Measurements from ENCODE around the gene GAL3ST3.
"Not testable (repeated sequence)": the region's sequence is repeated elsewhere in the genome, so short reads cannot be mapped to it uniquely, and the experiment has no call there.

GAL3ST3 gene

DNA sequence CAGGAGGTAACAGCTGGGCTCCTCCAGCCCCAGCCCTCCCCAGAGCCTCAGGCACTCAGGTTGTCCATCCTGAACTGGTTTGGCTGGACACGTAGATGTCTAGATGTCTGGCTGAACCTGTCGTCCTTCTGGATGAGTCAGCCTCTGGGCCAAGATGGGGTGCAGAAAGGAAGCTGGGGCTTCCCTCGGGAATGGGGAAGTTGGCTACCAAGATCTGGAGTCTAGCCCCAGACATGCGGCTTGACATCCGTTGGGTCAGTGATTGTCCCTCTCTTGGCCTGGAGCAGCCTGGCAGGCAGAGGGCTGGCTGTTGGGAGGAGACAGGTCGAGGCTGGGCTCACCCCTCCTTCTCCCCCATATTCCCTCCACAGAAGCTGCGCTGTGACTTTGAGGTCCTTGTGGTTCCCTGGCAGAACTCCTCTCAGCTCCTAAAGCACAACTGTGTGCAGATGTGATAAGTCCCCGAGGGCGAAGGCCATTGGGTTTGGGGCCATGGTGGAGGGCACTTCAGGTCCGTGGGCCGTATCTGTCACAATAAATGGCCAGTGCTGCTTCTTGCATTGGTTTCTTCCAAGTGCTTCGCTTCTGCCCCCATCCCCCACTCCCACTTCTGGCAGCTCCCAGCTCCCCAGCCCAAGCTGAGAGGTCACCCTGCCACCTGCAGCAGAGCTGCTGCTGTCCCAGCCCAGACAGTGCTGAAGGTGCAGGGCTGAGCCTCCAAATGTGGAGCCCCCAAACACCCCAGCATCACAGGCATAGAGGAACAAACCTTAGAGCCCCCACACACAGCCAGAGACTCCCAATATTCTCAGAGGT, 35.8 kb downstream of the GAL3ST3 start:
- no peak for DNase-seq (ENCODE audit: low read depth in 2 of 2)

DNA sequence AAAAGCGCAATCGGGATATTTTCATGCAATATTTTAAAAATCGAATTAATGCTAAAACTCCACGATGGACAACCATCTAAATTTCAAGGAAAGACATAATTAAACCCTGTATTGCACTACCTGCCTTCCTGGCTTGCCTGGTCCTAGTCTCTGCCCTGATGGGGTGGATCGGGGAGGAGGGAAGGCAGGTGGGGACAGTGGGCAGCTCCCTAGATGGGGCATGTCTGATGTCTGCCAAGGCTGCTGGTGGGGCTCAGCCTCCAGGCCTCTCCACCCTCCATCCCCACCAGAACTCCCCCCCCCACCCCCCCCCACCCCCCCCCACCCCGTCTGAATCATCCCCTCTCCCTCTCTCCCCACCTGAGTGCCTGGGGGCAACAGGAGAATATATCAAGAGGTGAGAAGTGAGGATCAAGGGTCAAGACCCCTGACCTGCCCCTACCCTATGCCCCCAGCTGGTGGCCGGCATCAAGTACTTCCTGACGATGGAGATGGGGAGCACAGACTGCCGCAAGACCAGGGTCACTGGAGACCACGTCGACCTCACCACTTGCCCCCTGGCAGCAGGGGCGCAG, 36.5 kb downstream of the GAL3ST3 start:
- no peak for DNase-seq (ENCODE audit: low read depth in 2 of 2)

DNA sequence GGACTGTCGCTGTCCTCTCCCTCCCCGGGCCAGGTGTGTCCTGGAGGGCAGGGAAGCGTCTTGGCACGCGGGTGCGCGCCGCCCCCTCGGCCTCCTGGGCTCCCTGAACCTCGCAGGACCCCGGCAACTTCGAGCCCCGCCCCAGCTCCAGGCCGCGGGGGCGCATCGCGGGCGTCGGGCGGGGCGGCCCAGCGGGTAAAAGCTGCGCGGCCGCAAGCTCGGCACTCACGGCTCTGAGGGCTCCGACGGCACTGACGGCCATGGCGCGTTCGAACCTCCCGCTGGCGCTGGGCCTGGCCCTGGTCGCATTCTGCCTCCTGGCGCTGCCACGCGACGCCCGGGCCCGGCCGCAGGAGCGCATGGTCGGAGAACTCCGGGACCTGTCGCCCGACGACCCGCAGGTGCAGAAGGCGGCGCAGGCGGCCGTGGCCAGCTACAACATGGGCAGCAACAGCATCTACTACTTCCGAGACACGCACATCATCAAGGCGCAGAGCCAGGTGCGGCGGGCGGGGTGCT, 37.1 kb downstream of the GAL3ST3 start, which contains the start of gene CST6:
Gene CST6 (plus strand): TSS at position 224 of the 519 bp plus-strand sequence. CDS start 37 bp downstream, at position 261.
- DNase-seq (ENCODE audit: low read depth in 2 of 2): no peak

DNA sequence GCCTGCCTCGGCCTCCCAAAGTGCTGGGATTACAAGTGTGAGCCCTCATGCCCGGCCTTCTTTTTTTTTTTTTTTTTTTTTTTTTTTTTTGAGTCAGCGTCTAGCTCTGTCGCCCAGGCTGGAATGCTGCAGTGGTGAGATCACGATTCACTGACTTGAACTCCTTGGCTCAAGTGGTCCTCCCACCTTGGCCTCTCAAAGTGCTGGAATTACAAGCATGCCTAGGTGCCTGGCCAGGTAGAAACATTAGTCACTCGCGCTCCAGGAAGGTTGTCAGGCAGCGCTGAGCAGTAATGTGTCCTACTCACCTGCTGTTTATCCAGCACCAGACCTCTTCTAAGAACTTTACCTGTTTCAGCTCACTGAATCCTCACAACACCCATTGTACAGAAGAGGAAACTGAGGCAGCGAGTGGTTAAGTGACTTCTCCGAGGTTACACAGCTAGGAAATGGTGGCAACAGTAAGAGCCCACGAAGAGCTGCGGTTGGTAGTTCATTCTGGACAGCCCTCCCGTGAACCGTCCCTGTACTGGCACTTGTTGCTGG, 37.6 kb downstream of the GAL3ST3 start:
- DNase-seq (ENCODE audit: low read depth in 2 of 2): no peak

DNA sequence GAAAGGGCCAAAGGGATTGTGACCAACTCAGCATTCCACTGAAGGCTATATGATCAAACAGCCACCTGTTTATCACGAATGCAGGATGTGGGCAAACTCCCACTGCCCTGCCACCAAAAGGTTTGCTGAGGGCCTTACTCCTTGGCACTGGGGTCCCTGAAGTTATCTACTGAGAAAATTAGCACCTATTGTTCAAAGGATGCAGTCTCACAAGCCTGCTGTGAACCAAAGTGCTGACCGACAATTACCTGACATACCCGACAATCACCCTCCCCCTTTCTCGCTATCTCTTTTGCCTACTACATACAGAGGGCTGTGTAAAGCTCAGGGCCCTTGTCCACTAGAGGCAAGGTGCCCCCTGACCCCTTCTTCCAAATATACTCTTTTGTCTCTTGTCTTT, 38.9 kb downstream of the GAL3ST3 start:
- not testable (repeated sequence) for DNase-seq (ENCODE audit: low read depth in 2 of 2)

DNA sequence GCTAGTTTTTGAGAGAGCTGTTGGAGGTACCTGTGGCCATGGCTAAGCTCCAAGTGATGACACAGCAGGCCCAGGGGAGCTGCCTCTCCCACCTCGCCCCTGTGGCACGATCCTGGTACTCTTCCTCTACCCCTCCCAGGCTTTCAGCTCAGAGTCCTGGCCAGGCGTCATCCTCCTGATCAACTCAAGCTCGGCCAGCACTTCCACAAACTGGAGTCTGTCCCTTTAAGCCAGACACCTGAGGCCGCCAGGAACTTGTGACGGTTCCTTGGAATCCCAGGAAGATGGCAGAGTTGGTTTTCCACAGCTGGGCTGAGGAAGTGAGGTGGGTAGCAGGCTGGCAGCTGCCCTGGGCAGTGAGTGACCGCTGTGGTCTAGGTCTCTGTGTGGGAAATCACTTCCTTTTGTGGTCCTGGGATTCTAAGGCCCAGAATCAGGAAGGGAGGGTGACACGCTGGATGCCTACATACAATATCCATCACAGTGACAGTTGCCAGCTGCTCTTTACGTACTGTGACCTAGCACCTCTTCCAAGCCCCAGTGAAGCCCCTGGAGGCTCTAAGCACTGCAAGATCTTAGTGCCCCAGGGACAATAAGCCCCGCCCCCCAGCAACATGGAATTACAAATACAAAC, 40.4 kb downstream of the GAL3ST3 start:
- DNase-seq (ENCODE audit: low read depth in 2 of 2): no peak

DNA sequence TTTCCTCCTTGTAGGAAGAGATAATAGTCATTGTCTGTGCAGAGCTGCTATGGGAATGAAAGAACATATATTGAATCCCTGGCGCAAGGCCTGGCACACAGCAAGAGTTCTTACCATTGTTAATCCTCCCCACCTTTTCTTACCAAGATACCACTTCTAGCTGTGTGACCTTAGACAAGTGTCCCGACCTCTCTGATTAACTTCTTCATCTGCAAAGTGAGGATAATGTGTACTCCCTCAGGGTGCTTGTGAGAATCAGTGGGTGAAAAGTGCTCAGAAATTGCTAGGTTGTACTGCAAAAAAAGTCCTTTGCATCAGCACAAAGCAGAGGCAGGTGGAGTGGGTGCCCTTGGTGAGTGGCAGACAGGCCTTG, 40.9 kb downstream of the GAL3ST3 start:
- DNase-seq (ENCODE audit: low read depth in 2 of 2): no peak

DNA sequence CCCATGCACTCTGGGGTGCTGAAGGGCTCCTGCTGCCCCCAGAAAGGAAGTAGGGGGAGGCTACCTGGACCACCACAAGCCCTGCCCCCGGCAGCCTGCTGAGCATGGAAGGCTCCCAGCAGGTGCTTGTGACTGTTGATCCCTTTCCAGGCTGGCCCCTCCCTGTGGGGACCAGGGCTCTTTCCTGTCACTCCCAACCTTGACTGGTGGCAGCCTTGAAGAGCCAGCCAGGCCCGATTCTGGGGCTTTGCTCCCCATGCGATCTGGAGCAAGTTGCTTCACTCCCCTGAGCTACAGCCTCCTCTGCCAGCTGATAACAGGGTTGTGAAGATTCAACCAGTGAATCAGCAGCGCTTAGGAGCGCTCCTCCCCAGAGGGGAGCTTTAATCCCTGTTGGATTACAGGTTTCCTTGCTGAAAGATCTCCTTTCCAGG, 41.7 kb downstream of the GAL3ST3 start:
- no peak for DNase-seq (ENCODE audit: low read depth in 2 of 2)

DNA sequence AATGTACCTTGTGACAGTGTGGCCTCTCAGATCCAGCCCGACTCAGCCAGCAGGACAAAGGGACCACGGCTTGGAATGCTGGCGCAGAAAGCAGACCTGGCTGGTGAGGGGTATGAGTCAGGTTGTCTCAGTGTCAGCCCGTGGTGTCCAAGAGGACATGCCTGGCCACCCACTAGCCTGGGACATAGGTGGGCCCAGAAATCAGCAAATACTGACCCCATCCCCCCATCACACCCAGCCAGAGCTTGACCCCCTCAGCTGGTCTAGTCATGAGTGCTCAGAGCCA, 42.1 kb downstream of the GAL3ST3 start:
- DNase-seq (ENCODE audit: low read depth in 2 of 2): no peak

DNA sequence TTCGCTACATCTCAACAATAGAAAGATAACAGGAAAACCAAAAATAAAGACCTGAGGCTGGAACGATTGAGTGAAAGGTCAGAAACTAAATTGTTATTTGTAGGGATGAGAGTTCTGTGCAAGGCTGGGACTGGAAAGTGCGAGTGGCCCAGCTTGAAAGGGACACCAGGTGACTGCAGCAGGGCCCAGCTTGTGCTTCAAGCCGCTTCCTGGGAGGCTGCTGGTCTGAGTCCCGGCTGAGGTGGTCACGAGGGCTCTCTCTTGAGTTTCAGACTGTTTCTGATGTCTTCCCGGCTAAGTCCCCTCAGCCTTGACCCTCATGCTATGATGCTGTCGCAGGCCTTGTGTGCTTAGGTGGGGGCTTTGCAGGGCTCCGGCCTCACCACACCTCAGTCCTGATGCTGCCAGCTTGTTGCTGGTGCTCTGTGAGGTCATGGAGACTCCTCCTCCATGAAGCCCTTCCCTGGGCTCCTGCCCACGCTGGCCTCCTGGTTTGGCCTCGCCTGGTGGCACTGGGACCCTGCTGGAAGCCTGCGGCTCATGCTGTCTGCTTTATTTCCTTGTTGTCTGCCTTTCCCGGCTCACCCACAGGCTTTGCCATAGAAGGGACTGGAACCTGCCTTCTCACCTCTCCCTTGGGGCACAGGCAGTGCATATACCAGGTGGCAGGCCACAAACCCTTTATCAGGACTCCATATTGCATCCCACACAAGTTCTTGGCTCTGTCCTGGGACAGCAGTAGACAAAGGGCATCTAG, 42.6 kb downstream of the GAL3ST3 start:
- no peak for DNase-seq (ENCODE audit: low read depth in 2 of 2)

DNA sequence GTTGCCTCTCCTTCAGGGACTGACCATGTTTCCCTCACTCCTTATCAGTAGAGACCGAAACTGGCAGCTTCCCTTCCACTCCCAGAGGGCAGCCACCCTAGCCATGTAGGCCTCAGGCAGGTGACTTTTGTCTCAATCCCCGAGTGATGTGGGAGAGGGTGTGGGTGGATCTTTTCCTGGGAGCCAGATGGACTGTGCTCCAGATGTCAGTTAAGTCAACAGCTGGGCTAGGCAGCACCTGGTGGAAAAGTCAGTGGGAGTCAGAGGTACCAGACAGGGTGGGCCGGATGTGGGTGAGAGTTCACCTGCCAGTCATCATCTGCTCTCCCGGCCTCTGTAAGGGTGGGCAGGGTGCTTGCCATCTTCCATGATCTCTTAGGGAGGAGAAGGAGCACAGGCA, 44.8 kb downstream of the GAL3ST3 start:
- DNase-seq (ENCODE audit: low read depth in 2 of 2): no peak

DNA sequence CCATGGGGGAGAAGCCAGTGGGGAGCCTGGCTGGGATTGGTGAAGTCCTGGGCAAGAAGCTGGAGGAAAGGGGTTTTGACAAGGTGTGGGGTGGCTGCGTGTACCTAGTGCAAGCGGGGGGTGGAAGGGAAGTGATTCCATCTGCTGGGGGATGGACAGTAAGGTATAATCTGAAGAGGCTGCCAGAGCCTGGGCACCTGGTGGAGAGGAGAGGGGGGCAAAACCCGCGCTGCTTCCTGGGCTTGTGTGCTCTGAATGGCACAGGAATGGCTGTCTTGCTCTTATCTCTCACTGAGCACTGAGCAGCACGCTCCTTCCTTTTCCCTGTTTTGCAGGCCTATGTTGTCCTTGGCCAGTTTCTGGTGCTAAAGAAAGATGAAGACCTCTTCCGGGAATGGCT, 45.7 kb downstream of the GAL3ST3 start:
- DNase-seq (ENCODE audit: low read depth in 2 of 2): no peak

DNA sequence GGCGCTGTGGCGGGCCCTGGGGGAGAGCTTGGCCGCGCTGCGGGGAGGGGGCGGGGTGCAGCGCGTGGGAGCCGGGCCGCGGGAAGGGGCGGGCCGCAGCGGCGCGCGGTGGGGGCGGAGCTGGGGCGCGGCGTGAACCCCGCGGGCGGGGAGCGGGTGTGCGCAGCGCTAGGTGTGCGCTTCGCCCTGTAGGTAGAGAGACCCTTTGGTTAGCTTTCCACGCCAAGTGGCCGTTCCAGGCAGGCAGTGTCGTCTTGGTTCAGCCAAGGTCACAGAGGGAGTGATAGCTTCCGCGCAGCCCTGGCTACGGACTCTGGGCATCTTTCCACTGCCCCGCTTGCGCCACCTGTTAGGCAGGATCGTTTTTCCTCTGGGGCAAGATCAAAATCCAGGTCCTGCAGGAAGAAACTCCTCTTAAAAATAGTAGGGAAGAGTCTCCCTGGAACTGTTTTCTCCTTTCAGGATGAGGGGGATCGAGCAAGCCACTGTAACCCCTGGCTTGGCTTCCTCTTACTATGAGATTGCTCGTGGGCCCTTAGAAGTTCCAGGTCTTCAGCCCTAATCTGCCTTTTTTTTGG, 46.2 kb downstream of the GAL3ST3 start:
- no peak for DNase-seq (ENCODE audit: low read depth in 2 of 2)

DNA sequence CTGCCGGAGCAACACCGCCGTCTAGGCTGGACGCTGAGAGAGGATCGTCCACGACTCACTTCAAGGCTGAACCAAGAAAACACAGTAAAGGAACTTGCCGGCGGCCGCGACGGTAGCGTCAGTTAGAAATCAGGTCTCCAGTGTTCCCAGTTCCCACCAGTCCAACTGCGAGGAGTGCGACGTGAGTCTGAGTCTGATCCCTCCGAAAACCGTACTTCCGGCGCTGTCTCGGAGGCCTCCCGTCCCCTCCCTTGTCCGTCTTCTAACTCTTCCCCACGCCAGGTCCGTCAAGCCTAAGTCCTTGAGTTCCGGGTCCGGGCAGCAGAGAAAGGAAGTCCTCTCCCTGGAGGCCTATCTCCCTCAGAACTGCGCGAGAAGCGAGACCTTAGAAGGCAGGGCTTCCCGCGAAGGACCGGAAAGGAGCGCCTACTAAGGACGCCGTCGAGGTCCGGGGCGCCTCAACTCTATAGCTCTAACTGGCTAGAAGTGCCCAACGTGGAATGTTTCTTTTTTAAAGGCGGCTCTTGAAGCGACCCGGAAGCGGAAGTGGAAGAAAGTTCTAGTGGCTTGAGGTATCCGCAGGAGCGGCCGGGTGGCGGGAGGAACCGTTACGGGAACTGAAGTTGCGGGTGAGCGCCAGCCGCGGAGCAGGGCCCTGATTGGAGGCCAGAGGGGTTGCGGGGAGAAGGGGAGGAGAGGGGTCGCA, 46.9 kb downstream of the GAL3ST3 start, which contains the start of the genes BANF1 and EIF1AD:
Gene BANF1 (plus strand): TSS at position 562 of the 706 bp plus-strand sequence. CDS start 748 bp downstream, outside the sequence.
Gene EIF1AD (minus strand): TSS at position 216 of the 706 bp plus-strand sequence. CDS start 1,768 bp downstream, outside the sequence.
- DNase-seq (ENCODE audit: low read depth in 2 of 2): peak; percentile 92

DNA sequence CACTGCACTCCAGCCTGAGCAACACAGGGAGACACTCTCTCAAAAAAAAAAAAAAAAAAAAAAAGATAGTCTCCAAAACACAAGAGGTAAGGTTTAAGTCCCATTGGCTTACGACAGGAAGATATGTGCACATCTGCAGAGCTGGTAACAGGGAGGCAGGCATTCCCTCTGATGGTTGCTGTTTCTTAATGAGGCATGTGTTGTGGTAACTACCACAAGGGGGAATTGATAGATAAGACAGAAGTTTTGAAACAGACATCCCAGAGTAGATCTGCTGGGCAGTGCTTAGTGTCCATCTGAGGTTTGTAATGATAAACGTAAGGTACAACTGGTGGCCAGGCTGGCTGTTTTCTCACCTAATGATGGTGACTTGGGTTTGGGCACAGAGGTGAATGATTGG, 51.7 kb downstream of the GAL3ST3 start:
- no peak for DNase-seq (ENCODE audit: low read depth in 2 of 2)

DNA sequence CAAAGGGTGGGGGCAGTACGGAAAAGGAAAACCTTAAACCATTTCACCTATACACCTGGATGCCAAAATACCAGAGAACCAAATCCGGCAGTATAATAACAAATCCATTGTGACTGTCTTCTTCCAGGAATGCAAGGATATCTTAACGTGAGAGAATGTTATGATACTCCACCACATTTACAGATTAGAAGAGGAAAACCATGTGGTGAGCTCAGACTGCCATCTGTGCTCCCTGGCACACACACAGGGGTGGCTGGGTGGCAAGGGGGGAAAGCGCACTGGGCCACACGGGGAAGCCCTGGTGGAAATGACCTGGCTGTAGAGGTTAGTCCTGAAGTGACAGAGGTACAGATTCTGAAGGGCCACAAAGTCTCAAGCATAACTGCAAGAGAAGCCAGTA, 56.9 kb downstream of the GAL3ST3 start:
- DNase-seq (ENCODE audit: low read depth in 2 of 2): no peak

Data from fibroblast of skin of left biceps (primary cell).